PC-3 (cell line): ENCODE measurements around the gene TP63. TPM values are rescaled to one million over a fixed set of nuclear protein-coding genes. Genes with fewer than 3 reads are reported as not detected.

Source experiments
- ATAC-seq: fragments of 200-7000 bp; cut with Tn5 transposase; 2 replicates; pipeline ENCODE4 v1.9.1; 2020; ENCODE audit warnings: mild to moderate bottlenecking, moderate library complexity
- BruUV-seq: library from RNA; stranded (reverse); fragments of 400-500 nt; replicated peaks from 2 replicates; lab custom pipeline; 2021; lab: Mats Ljungman, UMichigan
- CTCF ChIA-PET: fragments of 300-600 bp; sonication (Branson Sonifier 250); formaldehyde crosslinking; loops from one replicate; lab custom pipeline; 2022; ENCODE audit warnings: antibody characterized with exemption; lab: Charles Lee
- POLR2A ChIA-PET: fragments of 300-600 bp; sonication (Branson Sonifier 250); formaldehyde crosslinking; loops from one replicate; lab custom pipeline; 2022; ENCODE audit warnings: antibody characterized with exemption; ENCODE audit not compliant: unreplicated experiment; lab: Charles Lee
- DNase-seq: peaks from one replicate; pipeline ENCODE4 v3.0.0-alpha.2; 2015
- H2AFZ ChIP-seq: fragments of 300-600 bp; sonication (generic); 2 replicates; pipeline ENCODE4 v1.6.0; 2016; ENCODE audit warnings: antibody characterized with exemption, low read length
- H3F3A ChIP-seq: fragments of 300-600 bp; sonication (generic); one replicate; pipeline ENCODE4 v1.6.0; 2017; ENCODE audit warnings: antibody characterized with exemption, low read length, control low read depth, mild to moderate bottlenecking; ENCODE audit not compliant: unreplicated experiment
- H3K27ac ChIP-seq: fragments of 300-600 bp; sonication (generic); 2 replicates; pipeline ENCODE4 v1.5.1; 2016; ENCODE audit warnings: mild to moderate bottlenecking, low read length
- H3K27me3 ChIP-seq: fragments of 300-600 bp; sonication (generic); 2 replicates; pipeline ENCODE4 v1.6.1; 2016; ENCODE audit warnings: low read length, mixed read lengths
- H3K36me3 ChIP-seq: fragments of 300-600 bp; sonication (generic); 2 replicates; pipeline ENCODE4 v1.6.1; 2016; ENCODE audit warnings: low read depth, mixed run types, low read length, mixed read lengths
- H3K4me1 ChIP-seq: fragments of 300-600 bp; sonication (generic); 2 replicates; pipeline ENCODE4 v1.5.1; 2016; ENCODE audit warnings: low read length; ENCODE audit not compliant: insufficient read depth
- H3K4me2 ChIP-seq: fragments of 300-600 bp; sonication (generic); 2 replicates; pipeline ENCODE4 v1.6.0; 2016; ENCODE audit warnings: low read length
- H3K4me3 ChIP-seq: fragments of 300-600 bp; sonication (generic); 2 replicates; pipeline ENCODE4 v1.5.1; 2016; ENCODE audit warnings: mild to moderate bottlenecking, low read length, mixed read lengths
- H3K79me2 ChIP-seq: fragments of 300-600 bp; sonication (generic); 2 replicates; pipeline ENCODE4 v1.6.1; 2017; ENCODE audit warnings: low read length, mixed read lengths
- H3K9ac ChIP-seq: fragments of 300-600 bp; sonication (generic); 2 replicates; pipeline ENCODE4 v1.6.0; 2016; ENCODE audit warnings: mild to moderate bottlenecking, low read length
- H3K9me2 ChIP-seq: fragments of 300-600 bp; sonication (generic); replicated peaks from 2 replicates; pipeline ENCODE4 v1.6.1; 2016; ENCODE audit warnings: mixed run types, low read length, mixed read lengths
- H3K9me3 ChIP-seq: fragments of 300-600 bp; sonication (generic); 2 replicates; pipeline ENCODE4 v1.6.1; 2016; ENCODE audit warnings: low read length, mixed read lengths
- H4K20me1 ChIP-seq: fragments of 300-600 bp; sonication (generic); 2 replicates; pipeline ENCODE4 v1.6.1; 2016; ENCODE audit warnings: low read length, mixed read lengths
- EZH2 ChIP-seq: fragments of 300-600 bp; sonication (generic); IDR thresholded peaks from one replicate; pipeline ENCODE4 v1.6.1; 2017; ENCODE audit warnings: antibody characterized with exemption, mild to moderate bottlenecking, low read length; ENCODE audit not compliant: unreplicated experiment
- EZH2phosphoT487 ChIP-seq: fragments of 300-600 bp; sonication (generic); IDR thresholded peaks from 2 replicates; pipeline ENCODE4 v1.6.1; 2018; ENCODE audit warnings: mild to moderate bottlenecking, antibody characterized with exemption, low read length, borderline replicate concordance
- intact Hi-C: fragments of 100-400 bp; cut with micrococcal nuclease; formaldehyde crosslinking; loops from 2 replicates; pipeline ENCODE4 v1.9.0; 2023
- microRNA-seq: library from miRNA; unstranded; fragments of <30 nt; microRNA quantifications from one replicate; pipeline ENCODE4 v1.1.0, GENCODE V29; 2020; ENCODE audit not compliant: unreplicated experiment
- total RNA-seq: library from RNA; depleted of rRNA; stranded (reverse); fragments of >200 nt; gene quantifications from 2 replicates; pipeline ENCODE4 v1.2.3, GENCODE V29; 2014
- TF ChIP-seq, protein P1 (sequence below): fragments of 300-600 bp; sonication (generic); conservative IDR thresholded peaks from 2 replicates; pipeline ENCODE4 v1.5.1; 2017; ENCODE audit warnings: antibody characterized with exemption, low read depth, mild to moderate bottlenecking, low read length

The TP63 gene
- total RNA-seq, 1 experiment from 2014 or later: 0.29 TPM

DNA sequence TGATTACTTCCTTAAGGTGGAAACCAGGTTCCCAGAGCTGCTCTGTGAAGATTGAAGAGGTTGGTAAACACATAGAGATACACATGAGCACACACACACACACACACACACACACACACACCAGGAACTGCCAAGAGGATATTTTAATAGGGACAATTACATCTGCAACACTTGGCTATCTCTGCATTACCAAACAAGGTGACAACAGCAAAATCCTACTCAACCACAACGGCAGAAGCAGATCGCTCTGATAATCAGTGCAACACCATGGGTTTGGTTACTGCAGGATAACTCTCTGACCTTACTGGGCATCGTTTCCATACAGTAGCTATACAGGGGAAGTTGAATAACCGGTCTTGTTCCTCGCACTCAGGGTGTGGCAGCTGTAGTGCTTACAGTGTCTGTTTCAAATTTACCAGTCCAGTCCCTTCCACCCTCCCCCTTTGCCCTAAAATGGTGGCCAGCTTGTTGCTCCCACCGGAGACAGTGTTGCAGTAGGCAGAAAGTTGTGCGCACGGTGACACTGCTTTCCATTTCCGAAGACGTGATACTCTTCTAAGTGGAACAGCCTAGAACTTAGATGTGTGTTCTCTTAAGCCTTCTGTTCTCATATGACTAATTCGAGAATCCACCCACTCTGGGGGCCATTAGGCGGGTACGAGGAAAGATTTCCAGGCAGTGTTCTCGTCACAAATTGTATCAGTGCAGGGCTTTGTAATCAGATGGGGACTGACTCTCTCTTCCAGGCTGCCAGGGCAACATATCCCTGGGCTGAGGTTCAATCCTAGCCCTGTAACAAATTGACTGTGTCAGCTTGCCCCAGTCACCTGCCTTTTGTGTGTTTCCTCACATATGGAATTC lies 313.3 kb downstream of the TP63 start:
- Histone ChIP-seq H3K9ac (peak overlapping the region; percentile 54), H3K4me3 (no peak overlapping the region), H3K27me3 (no peaks in the 10 kb centered on the region), H3K4me1 (peaks cover 50% of the 10 kb centered on the region), H3K9me3 (no peaks in the 10 kb centered on the region), H4K20me1 (no peaks in the 10 kb centered on the region), H3K36me3 (no peaks in the 10 kb centered on the region), H2AFZ (peak overlapping the region; percentile 73), H3K27ac (peak overlapping the region; percentile 89), H3K79me2 (no peaks in the 10 kb centered on the region), H3K4me2 (peak overlapping the region; percentile 63), H3K9me2 (no peaks in the 10 kb centered on the region), H3F3A (no peaks in the 10 kb centered on the region)
- no TSS peak for BruUV-seq
- ChIA-PET CTCF (interaction anchor here (0.6 kb wide), 1 partner anchor 256 kb away, joined by 4 read pairs; no protein-coding TSS in a partner anchor), POLR2A (no interaction called here)
- peak; percentile 61 for ATAC-seq
- TF ChIP-seq EZH2: no peak
- TF ChIP-seq EZH2phosphoT487: no peak
- TF ChIP-seq, protein P1, sequence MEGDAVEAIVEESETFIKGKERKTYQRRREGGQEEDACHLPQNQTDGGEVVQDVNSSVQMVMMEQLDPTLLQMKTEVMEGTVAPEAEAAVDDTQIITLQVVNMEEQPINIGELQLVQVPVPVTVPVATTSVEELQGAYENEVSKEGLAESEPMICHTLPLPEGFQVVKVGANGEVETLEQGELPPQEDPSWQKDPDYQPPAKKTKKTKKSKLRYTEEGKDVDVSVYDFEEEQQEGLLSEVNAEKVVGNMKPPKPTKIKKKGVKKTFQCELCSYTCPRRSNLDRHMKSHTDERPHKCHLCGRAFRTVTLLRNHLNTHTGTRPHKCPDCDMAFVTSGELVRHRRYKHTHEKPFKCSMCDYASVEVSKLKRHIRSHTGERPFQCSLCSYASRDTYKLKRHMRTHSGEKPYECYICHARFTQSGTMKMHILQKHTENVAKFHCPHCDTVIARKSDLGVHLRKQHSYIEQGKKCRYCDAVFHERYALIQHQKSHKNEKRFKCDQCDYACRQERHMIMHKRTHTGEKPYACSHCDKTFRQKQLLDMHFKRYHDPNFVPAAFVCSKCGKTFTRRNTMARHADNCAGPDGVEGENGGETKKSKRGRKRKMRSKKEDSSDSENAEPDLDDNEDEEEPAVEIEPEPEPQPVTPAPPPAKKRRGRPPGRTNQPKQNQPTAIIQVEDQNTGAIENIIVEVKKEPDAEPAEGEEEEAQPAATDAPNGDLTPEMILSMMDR: no peak
- intact Hi-C loops: loop anchor here (5.0 to 10.0 kb wide), 4 partner anchors 37 to 970 kb away; no protein-coding TSS in a partner anchor
- DNase-seq: peak; percentile 95

DNA sequence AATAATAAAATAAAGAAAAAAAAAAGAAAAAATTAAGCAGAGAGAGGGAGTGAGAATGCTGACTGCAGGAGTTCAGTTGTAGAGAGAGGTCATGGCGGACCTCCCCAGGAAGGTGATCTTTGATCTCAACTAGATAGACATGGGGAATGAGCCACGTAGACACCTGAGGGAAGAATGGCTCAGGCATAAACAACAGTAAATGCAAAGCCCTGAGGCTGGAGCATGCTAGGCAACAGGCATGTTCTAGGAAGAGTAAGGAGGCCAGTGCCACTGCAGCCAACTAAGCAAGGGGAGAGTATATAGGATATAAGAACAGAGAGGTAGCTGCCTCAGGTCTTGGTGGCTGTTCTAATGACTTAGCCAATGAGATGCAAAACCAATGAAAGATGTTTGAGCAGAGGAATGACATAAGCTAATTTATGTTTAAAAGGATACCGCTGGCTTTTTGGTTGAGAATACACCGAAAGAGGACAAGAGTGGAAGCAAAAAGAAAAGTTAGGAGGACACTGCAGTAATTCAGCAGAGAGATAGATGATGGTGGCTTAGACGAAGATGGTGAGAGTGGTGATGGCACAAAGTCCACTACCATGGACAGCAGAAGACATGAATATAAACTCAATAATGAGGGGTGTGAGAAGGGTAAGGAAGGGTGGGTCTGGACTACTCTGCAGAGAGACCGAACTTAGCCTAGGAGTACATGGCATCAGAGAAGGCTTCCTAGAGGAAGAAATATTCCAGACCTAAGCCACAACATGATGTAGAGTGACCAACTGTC lies 314.9 kb downstream of the TP63 start:
- Histone ChIP-seq H3K9me3 (no peaks in the 10 kb centered on the region), H3K27ac (no peak overlapping the region), H3F3A (no peaks in the 10 kb centered on the region), H2AFZ (no peak overlapping the region), H3K4me2 (no peak overlapping the region), H3K36me3 (no peaks in the 10 kb centered on the region), H4K20me1 (no peaks in the 10 kb centered on the region), H3K4me1 (peaks cover 48% of the 10 kb centered on the region), H3K9me2 (no peaks in the 10 kb centered on the region), H3K4me3 (no peak overlapping the region), H3K9ac (no peak overlapping the region), H3K79me2 (no peaks in the 10 kb centered on the region), H3K27me3 (no peaks in the 10 kb centered on the region)
- ChIA-PET POLR2A (no interaction called here), CTCF (no interaction called here)
- ATAC-seq (no peak), DNase-seq (no peak)
- TF ChIP-seq EZH2phosphoT487 (no peak), EZH2 (no peak)
- TF ChIP-seq, protein P1: no peak
- BruUV-seq: no TSS peak
- intact Hi-C loops: loop anchor here (5.0 to 10.0 kb wide), 4 partner anchors 39 to 971 kb away; no protein-coding TSS in a partner anchor

Small RNA genes within 50 kb of the gene (microRNA-seq; reads per million reads assigned to microRNA genes)
- 0.75 reads per million for gene MIR944
